BLaER1 treated with 17β-estradiol and CSF1 and Interleukin-3, amounts not matched to agents 10 nM and 100 nM (cell line): ENCODE measurements around the gene MAP2K7.
A peak's percentile ranks its signal among the peaks of the same experiment; 100 is the strongest.

Experiments used
- H3K27ac ChIP-seq, 11 experiments: shearing (Covaris generic); formaldehyde crosslinking; 2 replicates each; pipeline ENCODE4 v1.8.1; 2022
- H3K27me3 ChIP-seq, 11 experiments: shearing (Covaris generic); formaldehyde crosslinking; 2 replicates each; pipeline ENCODE4 v1.8.1; 2022
- H3K36me3 ChIP-seq, 11 experiments: shearing (Covaris generic); formaldehyde crosslinking; 2 replicates each; pipeline ENCODE4 v1.8.1; 2022
- H3K4me1 ChIP-seq, 10 experiments: shearing (Covaris generic); formaldehyde crosslinking; 2 replicates each; pipeline ENCODE4 v1.8.1; 2022
- H3K4me2 ChIP-seq, 11 experiments: shearing (Covaris generic); formaldehyde crosslinking; 2 replicates each; pipeline ENCODE4 v1.8.1; 2022
- H3K4me3 ChIP-seq, 10 experiments: shearing (Covaris generic); formaldehyde crosslinking; 2 replicates each; pipeline ENCODE4 v1.8.1; 2022
- H3K9ac ChIP-seq, 11 experiments: shearing (Covaris generic); formaldehyde crosslinking; 2 replicates each; pipeline ENCODE4 v1.8.1; 2022
- H3K9me3 ChIP-seq, 11 experiments: shearing (Covaris generic); formaldehyde crosslinking; replicated peaks in 1 of 11; 2 replicates each; pipeline ENCODE4 v1.8.1; 2022
- H4K20me1 ChIP-seq, 11 experiments: shearing (Covaris generic); formaldehyde crosslinking; 2 replicates each; pipeline ENCODE4 v1.8.1; 2022
- Cebpa-rat ChIP-seq, 11 experiments: shearing (Covaris generic); IDR thresholded peaks; 2 replicates each; pipeline ENCODE4 v1.8.1; 2022

Gene MAP2K7

DNA sequence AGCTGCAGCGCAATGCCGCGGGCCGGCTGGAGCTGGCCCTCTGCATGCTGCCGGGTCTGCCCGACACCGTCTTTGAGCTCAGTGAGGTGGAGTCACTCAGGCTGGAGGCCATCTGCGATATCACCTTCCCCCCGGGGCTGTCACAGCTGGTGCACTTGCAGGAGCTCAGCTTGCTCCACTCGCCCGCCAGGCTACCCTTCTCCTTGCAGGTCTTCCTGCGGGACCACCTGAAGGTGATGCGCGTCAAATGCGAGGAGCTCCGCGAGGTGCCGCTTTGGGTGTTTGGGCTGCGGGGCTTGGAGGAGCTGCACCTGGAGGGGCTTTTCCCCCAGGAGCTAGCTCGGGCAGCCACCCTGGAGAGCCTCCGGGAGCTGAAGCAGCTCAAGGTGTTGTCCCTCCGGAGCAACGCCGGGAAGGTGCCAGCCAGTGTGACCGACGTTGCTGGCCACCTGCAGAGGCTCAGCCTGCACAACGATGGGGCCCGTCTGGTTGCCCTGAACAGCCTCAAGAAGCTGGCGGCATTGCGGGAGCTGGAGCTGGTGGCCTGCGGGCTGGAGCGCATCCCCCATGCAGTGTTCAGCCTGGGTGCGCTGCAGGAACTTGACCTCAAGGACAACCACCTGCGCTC is 3.8 kb upstream of the MAP2K7 start:
- H3K36me3 ChIP-seq, result 0 out of 22 replicates have a peak, but pooled peaks cover 0 to 3% (median 0%) of the 10 kb centered on the region in 11 experiments

DNA sequence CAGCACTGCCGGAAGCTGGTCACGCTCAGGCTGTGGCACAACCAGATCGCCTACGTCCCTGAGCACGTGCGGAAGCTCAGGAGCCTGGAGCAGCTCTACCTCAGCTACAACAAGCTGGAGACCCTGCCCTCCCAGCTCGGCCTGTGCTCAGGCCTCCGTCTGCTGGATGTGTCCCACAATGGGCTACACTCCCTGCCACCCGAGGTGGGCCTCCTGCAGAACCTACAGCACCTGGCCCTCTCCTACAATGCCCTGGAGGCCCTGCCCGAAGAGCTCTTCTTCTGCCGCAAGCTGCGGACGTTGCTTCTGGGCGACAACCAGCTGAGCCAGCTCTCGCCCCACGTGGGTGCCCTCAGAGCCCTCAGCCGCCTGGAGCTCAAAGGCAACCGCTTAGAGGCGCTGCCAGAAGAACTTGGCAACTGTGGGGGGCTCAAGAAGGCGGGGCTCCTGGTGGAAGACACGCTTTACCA is 3.2 kb upstream of the MAP2K7 start:
- H3K27me3 ChIP-seq, result no peaks in the 10 kb centered on the region
- TF ChIP-seq Cebpa-rat (IDR thresholded peaks at IDR 0.05), result no peak
- peaks cover 0 to 9% (median 3%) of the 10 kb centered on the region in 11 experiments; a peak in 7 of 22 replicates for H3K36me3 ChIP-seq

More for the DNA sequence above, 3.8 kb upstream of the MAP2K7 start:
- H3K4me2 ChIP-seq, result no peak overlapping the region
- H3K27ac ChIP-seq, result no peak overlapping the region
- H3K9me3 ChIP-seq, result no peaks in the 10 kb centered on the region
- H3K4me3 ChIP-seq, result no peak overlapping the region
- no peak overlapping the region for H3K9ac ChIP-seq
- H3K27me3 ChIP-seq, result no peaks in the 10 kb centered on the region
- no peak for TF ChIP-seq Cebpa-rat (IDR thresholded peaks at IDR 0.05)
- peaks cover 15 to 30% (median 19%) of the 10 kb centered on the region in 10 experiments for H3K4me1 ChIP-seq
- H4K20me1 ChIP-seq, result peaks cover 6 to 9% (median 8%) of the 10 kb centered on the region in 11 experiments

DNA sequence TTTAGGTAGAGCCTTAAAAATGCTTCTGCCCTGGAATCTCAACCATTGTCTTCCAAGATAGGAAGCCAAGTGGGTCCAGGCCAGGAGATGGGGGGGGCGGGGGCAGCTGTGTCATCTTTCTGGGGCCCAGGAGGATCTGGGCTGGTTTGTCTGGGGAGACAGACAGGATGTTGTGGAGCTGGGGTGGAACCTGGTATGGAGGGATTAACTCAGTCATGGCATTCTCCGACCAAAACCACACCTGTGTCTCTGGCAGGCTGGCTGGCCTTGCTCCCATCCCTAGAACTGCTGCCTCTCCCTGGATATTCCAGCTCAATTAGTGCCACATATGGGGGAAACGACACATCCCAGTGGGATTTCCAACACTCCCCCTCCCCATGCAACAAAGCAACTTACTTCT is 2.7 kb upstream of the MAP2K7 start:
- peaks cover 25 to 38% (median 29%) of the 10 kb centered on the region in 10 experiments for H3K4me1 ChIP-seq
- peaks cover 17 to 20% (median 19%) of the 10 kb centered on the region in 11 experiments for H4K20me1 ChIP-seq
- H3K4me2 ChIP-seq, result no peak overlapping the region
- no peak overlapping the region for H3K4me3 ChIP-seq
- H3K36me3 ChIP-seq, result peaks cover 0 to 14% (median 5%) of the 10 kb centered on the region in 11 experiments; a peak in 13 of 22 replicates
- no peak for TF ChIP-seq Cebpa-rat (IDR thresholded peaks at IDR 0.05)
- no peaks in the 10 kb centered on the region for H3K27me3 ChIP-seq
- H3K9me3 ChIP-seq, result no peaks in the 10 kb centered on the region
- no peak overlapping the region; a peak in 1 of 22 replicates for H3K9ac ChIP-seq
- H3K27ac ChIP-seq, result no peak overlapping the region

More for the DNA sequence above, 3.2 kb upstream of the MAP2K7 start:
- no peaks in the 10 kb centered on the region for H3K9me3 ChIP-seq
- peaks cover 20 to 33% (median 24%) of the 10 kb centered on the region in 10 experiments for H3K4me1 ChIP-seq
- H4K20me1 ChIP-seq, result peaks cover 12 to 15% (median 14%) of the 10 kb centered on the region in 11 experiments
- no peak overlapping the region for H3K9ac ChIP-seq
- no peak overlapping the region for H3K4me3 ChIP-seq
- H3K4me2 ChIP-seq, result no peak overlapping the region
- H3K27ac ChIP-seq, result no peak overlapping the region

DNA sequence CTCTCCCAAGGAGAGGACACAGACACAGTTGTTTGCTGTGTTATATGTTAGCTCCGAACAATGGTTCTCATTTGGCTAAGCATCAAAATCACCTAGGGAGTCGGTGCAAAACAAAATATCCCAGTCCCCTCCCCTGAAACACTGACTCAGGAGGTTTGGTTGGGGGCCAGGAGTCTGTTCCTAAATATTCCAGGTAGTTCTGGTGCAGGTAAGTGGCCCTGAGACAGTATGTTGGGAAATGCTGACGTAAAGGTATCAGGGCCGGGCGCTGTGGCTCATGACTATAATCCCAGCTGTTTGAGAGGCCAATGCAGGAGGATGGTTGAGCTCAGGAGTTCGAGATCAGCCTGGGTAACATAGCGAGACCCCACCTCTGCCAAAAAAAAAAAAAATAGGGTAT is 2.3 kb upstream of the MAP2K7 start:
- peaks cover 29 to 42% (median 33%) of the 10 kb centered on the region in 10 experiments for H3K4me1 ChIP-seq
- no peak for TF ChIP-seq Cebpa-rat (IDR thresholded peaks at IDR 0.05)
- peaks cover 21 to 24% (median 23%) of the 10 kb centered on the region in 11 experiments for H4K20me1 ChIP-seq
- H3K9ac ChIP-seq, result no peak overlapping the region; a peak in 1 of 22 replicates
- H3K4me2 ChIP-seq, result no peak overlapping the region
- no peaks in the 10 kb centered on the region for H3K27me3 ChIP-seq
- no peak overlapping the region for H3K4me3 ChIP-seq
- no peak overlapping the region for H3K27ac ChIP-seq
- peaks cover 0 to 18% (median 8%) of the 10 kb centered on the region in 11 experiments; a peak in 14 of 22 replicates for H3K36me3 ChIP-seq
- H3K9me3 ChIP-seq, result no peaks in the 10 kb centered on the region

DNA sequence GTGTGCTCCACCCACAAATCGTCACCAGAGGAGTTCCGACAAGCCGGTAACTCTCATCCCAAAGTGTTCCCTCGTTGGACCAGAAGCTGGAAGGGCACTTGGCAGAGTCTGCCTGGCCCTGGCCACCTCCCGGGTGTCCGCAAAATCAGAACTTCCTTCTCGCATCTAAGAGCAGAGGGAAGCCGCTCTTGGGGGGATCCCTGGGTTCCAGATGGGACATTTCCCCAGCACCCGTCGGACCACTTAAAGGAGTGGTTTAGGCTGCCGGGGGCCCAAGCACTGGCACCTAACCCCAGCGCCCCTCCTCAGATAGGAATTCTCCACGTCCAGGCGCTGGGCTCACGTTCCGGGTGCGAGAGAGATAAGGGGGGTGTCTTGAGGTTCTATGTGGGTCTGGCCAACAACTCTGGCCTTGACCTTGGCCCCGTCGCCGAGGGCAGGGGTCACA is 857 bp upstream of the MAP2K7 start:
- Histone ChIP-seq H3K27ac (peak overlapping the region; percentile 57 to 90 (median 85)), H3K27me3 (no peaks in the 10 kb centered on the region), H3K4me1 (peaks cover 44 to 57% (median 48%) of the 10 kb centered on the region in 10 experiments), H4K20me1 (peaks cover 36 to 38% (median 38%) of the 10 kb centered on the region in 11 experiments), H3K36me3 (peaks cover 0 to 21% (median 12%) of the 10 kb centered on the region in 11 experiments; a peak in 14 of 22 replicates), H3K9ac (peak overlapping the region; percentile 79 to 90 (median 86)), H3K4me3 (peak overlapping the region; percentile 61 to 95 (median 74)), H3K4me2 (peak overlapping the region; percentile 94 to 99 (median 97)), H3K9me3 (no peaks in the 10 kb centered on the region)
- TF ChIP-seq Cebpa-rat (IDR thresholded peaks at IDR 0.05), result no peak

DNA sequence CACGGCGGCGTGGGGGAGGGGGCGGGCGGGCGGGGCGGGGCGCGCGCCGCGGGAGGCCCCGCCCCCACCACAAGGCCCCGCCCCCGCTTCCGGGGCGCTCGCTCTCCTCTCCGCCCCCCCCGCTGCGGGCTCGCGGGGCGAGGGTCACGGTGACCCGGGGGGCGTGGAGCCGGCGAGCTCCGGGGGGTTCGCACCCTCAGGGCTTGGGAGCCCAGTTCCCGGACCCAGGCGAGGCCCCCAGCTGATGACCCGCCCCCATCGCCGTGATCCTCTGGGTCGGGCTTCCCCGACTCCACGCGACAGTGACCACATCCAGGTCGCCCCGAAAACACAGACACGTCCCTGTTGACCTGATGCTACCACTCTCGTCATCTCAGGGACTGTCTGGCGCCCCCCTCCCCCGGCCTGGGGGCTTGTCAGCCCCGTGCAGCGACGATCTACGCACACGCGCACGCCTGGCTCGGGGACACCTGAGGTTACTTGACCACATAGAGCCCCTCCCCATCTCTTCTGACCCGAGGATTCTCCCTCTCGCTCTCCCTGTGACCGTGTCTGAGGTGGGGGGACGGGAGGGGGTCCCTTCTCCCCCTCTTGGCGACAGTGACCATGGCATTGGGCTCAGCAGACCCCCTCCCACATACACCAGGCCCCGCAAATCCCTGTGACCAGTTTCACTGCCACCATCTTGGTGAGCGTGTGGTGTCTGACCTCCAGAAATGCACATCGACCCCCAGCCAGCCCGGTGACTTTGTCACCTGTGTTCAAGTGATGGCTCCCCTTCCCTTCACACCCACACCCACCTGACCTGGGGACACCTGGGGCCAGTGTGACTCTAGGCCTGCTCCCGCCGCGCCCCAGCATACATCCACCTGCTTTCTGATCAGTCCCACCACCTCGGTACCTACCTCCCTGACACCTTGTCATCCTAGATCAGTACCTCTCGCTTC is 670 bp downstream of the MAP2K7 start:
- H3K9ac ChIP-seq, result peak overlapping the region; percentile 79 to 92 (median 87)
- no peak for TF ChIP-seq Cebpa-rat (IDR thresholded peaks at IDR 0.05)
- H3K9me3 ChIP-seq, result no peaks in the 10 kb centered on the region
- H3K4me2 ChIP-seq, result peak overlapping the region; percentile 90 to 100 (median 99)
- H3K27me3 ChIP-seq, result no peaks in the 10 kb centered on the region
- peaks cover 3 to 29% (median 17%) of the 10 kb centered on the region in 11 experiments; a peak in 17 of 22 replicates for H3K36me3 ChIP-seq
- peaks cover 51 to 54% (median 53%) of the 10 kb centered on the region in 11 experiments for H4K20me1 ChIP-seq
- peak overlapping the region; percentile 69 to 90 (median 83) for H3K27ac ChIP-seq
- H3K4me3 ChIP-seq, result peak overlapping the region; percentile 75 to 97 (median 90)
- peaks cover 47 to 73% (median 63%) of the 10 kb centered on the region in 10 experiments for H3K4me1 ChIP-seq

DNA sequence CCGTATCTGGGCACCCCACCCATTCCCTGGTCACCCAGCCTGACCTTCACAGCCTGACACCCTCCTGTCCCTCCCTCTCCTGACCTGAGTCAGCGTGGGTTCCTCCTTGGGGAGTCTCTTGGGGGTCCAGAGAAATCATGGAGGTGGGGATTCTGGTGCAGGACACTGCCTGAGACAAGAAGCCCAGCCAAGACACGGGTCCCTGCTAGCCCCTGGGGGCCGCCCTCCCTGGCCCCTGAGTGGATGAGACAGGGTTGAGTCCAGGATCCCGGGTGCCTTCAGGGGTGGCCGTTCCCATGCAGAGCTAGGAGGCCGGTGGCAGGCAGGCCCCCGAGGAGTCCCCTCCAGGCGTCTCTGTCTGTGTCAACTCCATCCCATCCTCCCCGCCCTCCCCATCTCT is 1.6 kb downstream of the MAP2K7 start:
- peak overlapping the region; percentile 79 to 92 (median 87); a peak in 20 of 22 replicates for H3K9ac ChIP-seq
- H3K4me1 ChIP-seq, result peaks cover 47 to 75% (median 73%) of the 10 kb centered on the region in 10 experiments
- H3K4me2 ChIP-seq, result peak overlapping the region; percentile 90 to 100 (median 99)
- no peaks in the 10 kb centered on the region for H3K27me3 ChIP-seq
- peaks cover 9 to 37% (median 22%) of the 10 kb centered on the region in 11 experiments for H3K36me3 ChIP-seq
- TF ChIP-seq Cebpa-rat (IDR thresholded peaks at IDR 0.05), result no peak
- H3K27ac ChIP-seq, result peak overlapping the region in 1 of 11 experiments; percentile 83; a peak in 3 of 22 replicates
- no peaks in the 10 kb centered on the region for H3K9me3 ChIP-seq
- peak overlapping the region; percentile 75 to 97 (median 90); a peak in 17 of 20 replicates for H3K4me3 ChIP-seq
- H4K20me1 ChIP-seq, result peaks cover 60 to 63% (median 63%) of the 10 kb centered on the region in 11 experiments

DNA sequence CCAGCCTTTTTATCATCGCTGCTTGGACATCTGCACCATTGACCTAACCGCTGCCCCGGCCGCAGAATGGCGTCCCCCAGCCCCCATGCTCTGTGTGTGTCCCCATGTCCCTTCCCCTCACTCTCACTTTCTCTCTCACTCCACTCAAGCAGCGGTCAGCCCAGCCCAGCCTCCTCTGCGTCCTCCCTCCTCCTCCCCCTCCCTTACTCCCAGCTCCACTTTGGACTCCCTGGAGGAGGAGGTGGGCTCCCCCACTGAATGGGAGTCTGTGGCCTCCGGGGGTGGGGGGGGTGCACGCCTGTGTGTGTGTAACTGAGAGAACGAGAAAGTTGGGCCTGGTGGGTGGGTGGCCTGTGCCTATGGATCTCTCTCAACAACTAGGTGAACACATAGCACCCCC is 2.2 kb downstream of the MAP2K7 start:
- H3K9ac ChIP-seq, result peak overlapping the region in 10 of 11 experiments; percentile 21 to 92 (median 87); a peak in 17 of 22 replicates
- no peaks in the 10 kb centered on the region for H3K27me3 ChIP-seq
- H3K9me3 ChIP-seq, result no peaks in the 10 kb centered on the region
- peaks cover 47 to 81% (median 79%) of the 10 kb centered on the region in 10 experiments for H3K4me1 ChIP-seq
- TF ChIP-seq Cebpa-rat (IDR thresholded peaks at IDR 0.05), result no peak
- H4K20me1 ChIP-seq, result peaks cover 66 to 69% (median 68%) of the 10 kb centered on the region in 11 experiments
- peak overlapping the region; percentile 90 to 100 (median 99) for H3K4me2 ChIP-seq
- peak overlapping the region in 1 of 10 experiments; percentile 75; a peak in 1 of 20 replicates for H3K4me3 ChIP-seq
- H3K27ac ChIP-seq, result no peak overlapping the region
- H3K36me3 ChIP-seq, result peaks cover 15 to 43% (median 28%) of the 10 kb centered on the region in 11 experiments
